OCI-LY7 (cell line): ENCODE measurements around the gene ACSF2.

Experiments used
- CTCF ChIP-seq: fragments of 200-600 bp; sonication (generic); conservative IDR thresholded peaks from 2 replicates; pipeline ENCODE4 v1.5.1; 2014; ENCODE audit warnings: mild to moderate bottlenecking, antibody characterized with exemption, low read length, moderate library complexity, mixed read lengths
- EZH2phosphoT487 ChIP-seq: fragments of 200-600 bp; sonication (generic); IDR thresholded peaks from 2 replicates; pipeline ENCODE4 v1.6.1; 2018; ENCODE audit warnings: low read depth, borderline replicate concordance, mild to moderate bottlenecking, mixed run types, antibody characterized with exemption, low read length, moderate library complexity, mixed read lengths

- TF ChIP-seq CTCF (no peak), EZH2phosphoT487 (no peak)
Measured at GRCh38 chr17:50424246-50424995, 1.6 kb upstream of the ACSF2 start.
